ENCODE measurements around the gene SGPP1. TPM values are rescaled to one million over a fixed set of nuclear protein-coding genes. Genes with fewer than 3 reads are reported as not detected.
"Not testable (repeated sequence)": the region's sequence is repeated elsewhere in the genome, so short reads cannot be mapped to it uniquely, and the experiment has no call there.

SGPP1 gene
- total and polyA plus RNA-seq, 4 donors = 6.1 to 17.5 (median 12.4) TPM

DNA sequence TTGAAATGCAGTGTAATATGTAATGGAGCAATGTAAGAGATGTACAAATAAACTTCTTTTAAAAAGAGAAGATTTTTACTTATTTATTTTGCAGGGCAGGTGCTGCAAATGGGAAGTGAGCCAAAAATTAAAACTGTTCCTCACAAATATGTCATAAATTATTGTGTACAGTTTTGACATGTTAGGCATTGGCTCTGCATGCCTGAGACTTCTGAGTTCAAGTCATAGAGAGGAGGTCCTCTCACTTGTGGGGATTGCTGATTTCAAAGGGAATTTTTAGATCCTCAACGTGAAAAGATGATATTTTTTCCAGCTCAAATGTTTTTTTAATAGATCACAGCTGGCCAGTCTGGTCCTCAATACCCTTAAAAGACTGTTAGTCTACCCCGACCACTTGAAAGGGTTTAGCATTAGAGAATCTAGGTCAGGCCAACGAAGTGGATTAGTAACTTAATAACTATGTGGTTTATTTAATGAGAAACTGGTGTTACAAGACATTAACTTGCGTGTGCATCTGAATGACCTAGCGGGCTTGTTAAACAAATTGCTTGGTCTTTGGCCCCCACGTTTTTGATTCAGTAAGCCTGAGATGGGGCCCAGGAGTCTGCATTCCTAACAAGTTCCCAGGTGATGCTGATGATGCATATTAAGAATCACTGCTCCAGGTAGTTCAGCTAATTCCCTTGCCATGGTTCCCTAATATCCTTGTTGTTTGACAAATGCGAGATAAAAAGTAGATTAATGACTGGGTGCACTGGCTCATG is 55.3 kb downstream of the SGPP1 start:
- WGBS, 2 donors = 74% methylated on average over 7 of the region's 7 CpGs
- intact Hi-C loops (cut with DNase I) = no loop called here
- H3K27me3 ChIP-seq (ENCODE audit: control insufficient read depth in 1 of 2, insufficient read depth in 2 of 2, low read length in 1 of 2) = no peaks in the 10 kb centered on the region
- H3K36me3 ChIP-seq (ENCODE audit: control insufficient read depth in 1 of 2, insufficient read depth in 2 of 2, low read length in 1 of 2) = no peaks in the 10 kb centered on the region
- no peaks in the 10 kb centered on the region for H3K9me3 ChIP-seq (ENCODE audit: control insufficient read depth, low read length)
- H3K27ac ChIP-seq (ENCODE audit: low read depth in 1 of 2, low read length in 2 of 2) = no peak overlapping the region
- ATAC-seq (ENCODE audit: low FRiP score) = no peak
- no peaks in the 10 kb centered on the region for H3K4me1 ChIP-seq (ENCODE audit: control insufficient read depth in 1 of 2, insufficient read depth in 2 of 2, low read length in 2 of 2)
- no peak for DNase-seq
- no peak overlapping the region for H3K4me3 ChIP-seq (ENCODE audit: low read length in 2 of 2)

DNA sequence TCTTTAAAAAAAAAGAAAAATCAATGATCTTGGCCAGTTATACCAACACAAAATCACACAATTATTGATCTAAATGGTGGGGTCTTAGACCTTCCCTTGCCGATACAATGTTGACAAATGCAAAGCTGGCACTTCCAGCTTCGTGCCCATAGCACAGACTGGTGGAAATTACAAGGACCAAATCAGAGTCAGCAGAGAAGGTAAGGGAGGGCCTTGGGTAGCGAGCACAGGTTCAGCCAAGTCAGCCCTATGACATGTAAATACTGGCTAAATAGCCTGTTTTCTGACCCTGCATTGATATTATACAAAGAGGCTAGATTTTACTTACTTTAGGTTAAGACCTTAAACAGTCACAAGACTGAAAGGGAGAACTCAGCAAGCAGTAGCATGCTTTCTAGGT is 55.9 kb downstream of the SGPP1 start:
- H3K36me3 ChIP-seq (ENCODE audit: control insufficient read depth in 1 of 2, insufficient read depth in 2 of 2, low read length in 1 of 2) = no peaks in the 10 kb centered on the region
- no peaks in the 10 kb centered on the region for H3K4me1 ChIP-seq (ENCODE audit: control insufficient read depth in 1 of 2, insufficient read depth in 2 of 2, low read length in 2 of 2)
- no peak overlapping the region for H3K27ac ChIP-seq (ENCODE audit: low read depth in 1 of 2, low read length in 2 of 2)
- H3K4me3 ChIP-seq (ENCODE audit: low read length in 2 of 2) = no peak overlapping the region
- intact Hi-C loops (cut with DNase I) = no loop called here
- DNase-seq (no peak), ATAC-seq (ENCODE audit: low FRiP score) (no peak)
- H3K9me3 ChIP-seq (ENCODE audit: control insufficient read depth, low read length) = no peaks in the 10 kb centered on the region
- H3K27me3 ChIP-seq (ENCODE audit: control insufficient read depth in 1 of 2, insufficient read depth in 2 of 2, low read length in 1 of 2) = no peaks in the 10 kb centered on the region
- 83 to 86% methylated on average over 3 of the region's 3 CpGs for WGBS, 2 donors

DNA sequence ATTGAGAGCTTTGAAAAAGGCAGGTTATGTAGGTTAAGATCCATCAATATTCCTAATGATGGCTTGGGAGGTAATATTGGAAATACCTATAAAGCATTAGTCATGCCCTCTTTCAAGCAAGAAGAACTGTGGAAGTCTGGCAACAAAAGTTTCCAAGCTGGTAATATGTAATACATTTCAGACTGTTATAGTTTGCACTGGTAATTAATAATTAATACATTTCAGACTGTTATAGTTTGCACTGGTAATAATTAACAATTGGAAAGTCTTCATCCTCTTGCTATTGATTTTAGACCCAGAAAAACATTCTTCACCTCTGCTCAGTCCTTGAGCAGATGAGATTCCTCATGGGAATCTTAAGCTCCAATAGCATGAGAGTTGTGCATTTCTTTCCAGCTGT is 57.2 kb downstream of the SGPP1 start:
- Histone ChIP-seq H3K27ac (ENCODE audit: low read depth in 1 of 2, low read length in 2 of 2) (no peak overlapping the region), H3K9me3 (ENCODE audit: control insufficient read depth, low read length) (no peaks in the 10 kb centered on the region), H3K27me3 (ENCODE audit: control insufficient read depth in 1 of 2, insufficient read depth in 2 of 2, low read length in 1 of 2) (no peaks in the 10 kb centered on the region), H3K36me3 (ENCODE audit: control insufficient read depth in 1 of 2, insufficient read depth in 2 of 2, low read length in 1 of 2) (no peaks in the 10 kb centered on the region), H3K4me3 (ENCODE audit: low read length in 2 of 2) (no peak overlapping the region), H3K4me1 (ENCODE audit: control insufficient read depth in 1 of 2, insufficient read depth in 2 of 2, low read length in 2 of 2) (no peaks in the 10 kb centered on the region)
- DNase-seq = no peak
- ATAC-seq (ENCODE audit: low FRiP score) = no peak
- intact Hi-C loops (cut with DNase I) = no loop called here

DNA sequence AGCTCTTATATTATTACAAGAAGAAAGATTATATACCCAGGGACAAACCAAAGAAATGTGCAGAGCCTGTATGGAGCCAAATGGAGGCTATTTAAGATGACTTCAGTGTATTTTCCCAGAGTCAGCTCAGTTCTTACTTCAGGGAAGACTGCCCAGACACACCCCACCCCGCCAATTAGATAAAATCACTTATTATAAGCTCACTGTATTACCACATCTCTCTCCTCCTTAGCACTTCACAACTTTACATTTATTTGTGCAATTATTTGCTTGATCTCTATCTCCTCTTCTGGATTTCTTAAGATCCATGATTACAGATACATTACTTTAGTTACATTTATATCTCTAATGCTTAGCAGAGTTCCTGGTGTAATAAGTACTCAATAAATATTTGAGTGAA is 61.5 kb downstream of the SGPP1 start:
- 67 to 71% methylated on average over 1 of the region's 1 CpG for WGBS, 2 donors
- ATAC-seq (ENCODE audit: low FRiP score) = no peak
- no peak for DNase-seq

DNA sequence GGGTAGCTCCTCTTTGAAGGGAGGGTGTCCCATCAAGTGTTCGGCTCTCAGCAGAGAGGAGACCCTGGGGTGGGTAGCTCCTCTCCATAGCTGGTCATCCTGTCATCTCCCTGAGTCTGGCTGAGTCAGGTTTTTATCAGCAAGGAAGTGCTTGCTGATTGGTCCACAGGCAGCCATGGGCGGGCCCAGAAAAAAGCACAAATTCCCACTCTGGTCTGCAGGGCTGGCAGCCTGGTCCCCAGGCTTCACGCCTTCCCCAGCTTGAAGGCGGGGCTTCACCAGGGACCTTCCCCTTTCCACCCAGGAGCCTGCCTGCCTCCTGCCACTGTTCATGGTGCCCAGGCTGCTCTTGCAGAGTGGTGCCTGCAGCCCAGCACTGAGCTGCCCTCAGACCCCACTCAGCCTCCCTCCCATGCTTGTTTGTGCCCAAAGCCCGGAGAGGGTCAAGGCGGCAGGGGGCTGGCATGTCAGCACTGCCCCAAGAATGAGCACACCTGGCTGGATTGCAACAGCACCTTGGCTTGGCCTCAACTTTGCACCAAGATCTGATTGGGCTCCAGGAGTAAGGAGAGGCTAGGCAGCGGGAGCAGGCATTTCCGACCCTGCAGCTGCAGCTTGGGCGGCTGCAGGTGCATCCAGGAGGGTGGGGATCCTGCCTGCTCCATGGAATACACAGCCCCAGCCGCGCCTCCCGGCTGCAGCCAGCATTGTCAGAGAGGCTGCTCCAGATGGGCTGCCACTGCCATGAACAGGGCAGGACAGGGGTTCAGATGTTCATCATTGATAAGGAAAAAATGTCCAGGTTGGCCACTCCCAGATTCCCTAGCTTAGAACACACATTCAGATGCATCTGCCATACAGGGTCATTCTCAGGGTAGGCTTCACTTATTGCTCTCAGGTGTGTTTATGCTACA is 64.2 kb downstream of the SGPP1 start:
- H3K4me3 ChIP-seq (ENCODE audit: low read length in 2 of 2) = no peak overlapping the region
- H3K27me3 ChIP-seq (ENCODE audit: control insufficient read depth in 1 of 2, insufficient read depth in 2 of 2, low read length in 1 of 2) = no peaks in the 10 kb centered on the region
- no peak for DNase-seq
- ATAC-seq (ENCODE audit: low FRiP score) = no peak
- H3K4me1 ChIP-seq (ENCODE audit: control insufficient read depth in 1 of 2, insufficient read depth in 2 of 2, low read length in 2 of 2) = no peaks in the 10 kb centered on the region
- no peaks in the 10 kb centered on the region for H3K9me3 ChIP-seq (ENCODE audit: control insufficient read depth, low read length)
- intact Hi-C loops (cut with DNase I) = no loop called here
- no peak overlapping the region for H3K27ac ChIP-seq (ENCODE audit: low read depth in 1 of 2, low read length in 2 of 2)
- 92% methylated on average over 12 of the region's 12 CpGs for WGBS, 2 donors
- no peaks in the 10 kb centered on the region for H3K36me3 ChIP-seq (ENCODE audit: control insufficient read depth in 1 of 2, insufficient read depth in 2 of 2, low read length in 1 of 2)

More for the DNA sequence above, 61.5 kb downstream of the SGPP1 start:
- no peaks in the 10 kb centered on the region for H3K36me3 ChIP-seq (ENCODE audit: control insufficient read depth in 1 of 2, insufficient read depth in 2 of 2, low read length in 1 of 2)
- no peaks in the 10 kb centered on the region for H3K27me3 ChIP-seq (ENCODE audit: control insufficient read depth in 1 of 2, insufficient read depth in 2 of 2, low read length in 1 of 2)
- H3K9me3 ChIP-seq (ENCODE audit: control insufficient read depth, low read length) = no peaks in the 10 kb centered on the region
- H3K4me1 ChIP-seq (ENCODE audit: control insufficient read depth in 1 of 2, insufficient read depth in 2 of 2, low read length in 2 of 2) = no peaks in the 10 kb centered on the region
- H3K4me3 ChIP-seq (ENCODE audit: low read length in 2 of 2) = no peak overlapping the region
- intact Hi-C loops (cut with DNase I) = no loop called here
- no peak overlapping the region for H3K27ac ChIP-seq (ENCODE audit: low read depth in 1 of 2, low read length in 2 of 2)

DNA sequence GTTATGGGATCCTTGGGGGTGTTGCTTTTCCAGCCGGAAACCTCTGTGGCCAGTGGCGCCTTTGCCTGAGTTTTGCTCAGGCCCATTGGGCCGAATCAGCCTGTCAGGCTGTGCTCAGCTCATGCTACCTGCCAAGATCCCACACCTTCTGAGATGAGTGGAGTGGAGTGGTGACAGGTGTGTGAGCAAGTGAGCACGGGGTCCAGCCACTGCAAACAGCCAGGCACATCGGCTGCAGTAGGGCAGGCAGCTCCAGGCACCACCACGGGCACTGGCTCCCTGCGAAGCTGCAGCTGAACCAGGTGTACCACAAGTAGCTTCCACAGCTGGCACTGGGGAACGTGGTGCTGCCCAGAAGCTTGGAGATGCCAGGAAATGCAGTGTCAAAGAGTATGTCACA is 65.1 kb downstream of the SGPP1 start:
- DNase-seq = no peak
- Histone ChIP-seq H3K9me3 (ENCODE audit: control insufficient read depth, low read length) (no peaks in the 10 kb centered on the region), H3K36me3 (ENCODE audit: control insufficient read depth in 1 of 2, insufficient read depth in 2 of 2, low read length in 1 of 2) (no peaks in the 10 kb centered on the region), H3K4me1 (ENCODE audit: control insufficient read depth in 1 of 2, insufficient read depth in 2 of 2, low read length in 2 of 2) (no peaks in the 10 kb centered on the region), H3K27ac (ENCODE audit: low read depth in 1 of 2, low read length in 2 of 2) (no peak overlapping the region), H3K27me3 (ENCODE audit: control insufficient read depth in 1 of 2, insufficient read depth in 2 of 2, low read length in 1 of 2) (no peaks in the 10 kb centered on the region), H3K4me3 (ENCODE audit: low read length in 2 of 2) (no peak overlapping the region)
- intact Hi-C loops (cut with DNase I) = no loop called here
- no peak for ATAC-seq (ENCODE audit: low FRiP score)
- 91 to 96% methylated on average over 8 of the region's 8 CpGs for WGBS, 2 donors

DNA sequence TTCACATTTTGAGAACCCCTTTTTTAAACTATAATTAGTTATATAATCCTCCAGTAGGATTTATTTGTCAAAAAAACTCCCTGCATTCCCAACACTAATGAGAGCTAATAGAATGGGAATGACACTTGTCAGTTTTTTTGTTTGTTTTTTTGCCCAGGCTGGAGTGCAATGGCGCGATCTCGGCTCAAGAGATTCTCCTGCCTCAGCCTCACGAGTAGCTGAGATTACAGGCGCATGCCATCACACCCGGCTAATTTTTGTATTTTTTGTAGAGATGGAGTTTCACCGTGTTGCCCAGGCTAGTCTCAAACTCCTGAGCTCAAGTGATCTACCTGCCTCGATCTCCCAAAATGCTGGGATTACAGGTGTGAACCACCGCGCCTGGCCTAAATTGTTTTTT is 66.0 kb downstream of the SGPP1 start:
- H3K4me1 ChIP-seq (ENCODE audit: control insufficient read depth in 1 of 2, insufficient read depth in 2 of 2, low read length in 2 of 2); H3K27me3 ChIP-seq (ENCODE audit: control insufficient read depth in 1 of 2, insufficient read depth in 2 of 2, low read length in 1 of 2); ATAC-seq (ENCODE audit: low FRiP score); H3K4me3 ChIP-seq (ENCODE audit: low read length in 2 of 2); H3K27ac ChIP-seq (ENCODE audit: low read depth in 1 of 2, low read length in 2 of 2); DNase-seq; H3K36me3 ChIP-seq (ENCODE audit: control insufficient read depth in 1 of 2, insufficient read depth in 2 of 2, low read length in 1 of 2); intact Hi-C loops (cut with DNase I); H3K9me3 ChIP-seq (ENCODE audit: control insufficient read depth, low read length): not testable (repeated sequence)
- 90 to 94% methylated on average over 10 of the region's 10 CpGs for WGBS, 2 donors

DNA sequence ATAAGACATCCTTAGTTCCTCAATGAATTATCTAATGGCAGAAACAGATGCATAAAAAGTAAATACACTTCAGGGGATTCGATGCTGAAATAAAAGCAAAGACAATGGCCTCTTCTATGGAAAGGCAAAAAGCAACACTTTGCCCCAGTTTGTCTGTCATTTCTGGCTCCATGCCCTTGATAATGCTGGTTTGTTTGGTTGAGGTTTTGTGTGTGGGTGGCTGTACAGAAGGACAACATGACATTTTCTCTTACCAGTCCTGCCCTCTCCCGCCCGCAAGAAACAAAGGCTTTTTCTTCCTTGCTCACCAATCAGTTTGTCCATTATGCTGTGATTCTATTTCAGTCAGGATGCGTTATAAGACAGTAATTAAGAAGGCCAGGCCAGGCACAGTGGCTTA is 68.1 kb downstream of the SGPP1 start:
- H3K4me3 ChIP-seq (ENCODE audit: low read length in 2 of 2) = no peak overlapping the region
- H3K27ac ChIP-seq (ENCODE audit: low read depth in 1 of 2, low read length in 2 of 2) = no peak overlapping the region
- intact Hi-C loops (cut with DNase I) = no loop called here
- H3K36me3 ChIP-seq (ENCODE audit: control insufficient read depth in 1 of 2, insufficient read depth in 2 of 2, low read length in 1 of 2) = no peaks in the 10 kb centered on the region
- DNase-seq (no peak), ATAC-seq (ENCODE audit: low FRiP score) (no peak)
- WGBS, 2 donors = 86 to 94% methylated on average over 4 of the region's 4 CpGs
- H3K27me3 ChIP-seq (ENCODE audit: control insufficient read depth in 1 of 2, insufficient read depth in 2 of 2, low read length in 1 of 2) = no peaks in the 10 kb centered on the region
- no peaks in the 10 kb centered on the region for H3K9me3 ChIP-seq (ENCODE audit: control insufficient read depth, low read length)
- H3K4me1 ChIP-seq (ENCODE audit: control insufficient read depth in 1 of 2, insufficient read depth in 2 of 2, low read length in 2 of 2) = no peaks in the 10 kb centered on the region

DNA sequence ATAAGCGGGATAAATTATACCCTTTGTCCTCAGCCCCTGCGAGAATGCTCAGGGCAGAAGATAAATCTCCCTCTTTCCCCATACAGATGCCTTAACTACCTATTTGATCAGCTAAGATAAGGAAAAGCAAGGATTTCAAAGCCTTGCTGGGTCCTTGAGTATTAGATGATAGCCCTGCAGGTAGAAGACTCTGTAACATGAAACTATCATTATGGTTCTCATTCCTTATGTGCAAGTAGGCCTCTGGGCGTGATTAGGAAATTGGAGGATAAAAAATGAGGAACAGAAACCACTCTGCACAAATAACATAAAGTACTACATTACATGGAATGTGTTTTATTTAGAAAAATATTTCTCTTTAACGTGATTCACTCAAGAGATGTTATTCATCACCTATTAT is 71.7 kb downstream of the SGPP1 start:
- DNase-seq (no peak), ATAC-seq (ENCODE audit: low FRiP score) (no peak)
- Histone ChIP-seq H3K4me3 (ENCODE audit: low read length in 2 of 2) (no peak overlapping the region), H3K27me3 (ENCODE audit: control insufficient read depth in 1 of 2, insufficient read depth in 2 of 2, low read length in 1 of 2) (no peaks in the 10 kb centered on the region), H3K36me3 (ENCODE audit: control insufficient read depth in 1 of 2, insufficient read depth in 2 of 2, low read length in 1 of 2) (no peaks in the 10 kb centered on the region), H3K4me1 (ENCODE audit: control insufficient read depth in 1 of 2, insufficient read depth in 2 of 2, low read length in 2 of 2) (no peaks in the 10 kb centered on the region), H3K27ac (ENCODE audit: low read depth in 1 of 2, low read length in 2 of 2) (no peak overlapping the region), H3K9me3 (ENCODE audit: control insufficient read depth, low read length) (no peaks in the 10 kb centered on the region)
- intact Hi-C loops (cut with DNase I) = no loop called here
- 87% methylated on average over 4 of the region's 4 CpGs for WGBS, 2 donors

Data from aorta (tissue), 5 donors.